Hepatocyte (in vitro differentiated cells): Measurements from ENCODE around the gene ATP13A1. TPM values are rescaled to one million over a fixed set of nuclear protein-coding genes. Genes with fewer than 3 reads are reported as not detected.

ENCODE experiments used
- DNase-seq: peaks from one replicate; pipeline ENCODE4 v3.0.0-alpha.2; 2016; ENCODE audit warnings: low spot score
- H2AFZ ChIP-seq: fragments of 200-600 bp; sonication (generic); 2 replicates; pipeline ENCODE4 v1.6.0; 2016; ENCODE audit warnings: antibody characterized with exemption, mild to moderate bottlenecking
- H3K27ac ChIP-seq: fragments of 200-600 bp; sonication (generic); 2 replicates; pipeline ENCODE4 v1.5.1; 2016; ENCODE audit warnings: mild to moderate bottlenecking
- H3K27me3 ChIP-seq: fragments of 200-600 bp; sonication (generic); 2 replicates; pipeline ENCODE4 v1.6.1; 2016
- H3K36me3 ChIP-seq: fragments of 200-600 bp; sonication (generic); replicated peaks from 2 replicates; pipeline ENCODE4 v1.5.1; 2016; ENCODE audit warnings: low read depth; ENCODE audit not compliant: insufficient read depth
- H3K4me1 ChIP-seq: fragments of 200-600 bp; sonication (generic); 2 replicates; pipeline ENCODE4 v1.5.1; 2016; ENCODE audit warnings: mild to moderate bottlenecking, moderate library complexity; ENCODE audit not compliant: insufficient read depth
- H3K4me2 ChIP-seq: fragments of 200-600 bp; sonication (generic); 2 replicates; pipeline ENCODE4 v1.6.0; 2016
- H3K4me3 ChIP-seq: fragments of 200-600 bp; sonication (generic); 2 replicates; pipeline ENCODE4 v1.5.1; 2016; ENCODE audit warnings: mild to moderate bottlenecking
- H3K79me2 ChIP-seq: fragments of 200-600 bp; sonication (generic); 2 replicates; pipeline ENCODE4 v1.6.0; 2017; ENCODE audit warnings: mild to moderate bottlenecking
- H3K9me2 ChIP-seq: fragments of 200-600 bp; sonication (generic); replicated peaks from 2 replicates; pipeline ENCODE4 v1.6.0; 2017; ENCODE audit warnings: mild to moderate bottlenecking; ENCODE audit not compliant: insufficient read depth
- H3K9me3 ChIP-seq: fragments of 200-600 bp; sonication (generic); 2 replicates; pipeline ENCODE4 v1.5.1; 2016; ENCODE audit warnings: low read depth, mild to moderate bottlenecking
- H4K20me1 ChIP-seq: fragments of 200-600 bp; sonication (generic); 2 replicates; pipeline ENCODE4 v1.6.0; 2016; ENCODE audit warnings: mild to moderate bottlenecking; ENCODE audit not compliant: insufficient read depth, poor library complexity, severe bottlenecking
- EZH2 ChIP-seq: fragments of 200-600 bp; sonication (generic); IDR thresholded peaks from 2 replicates; pipeline ENCODE4 v1.6.1; 2016; ENCODE audit warnings: antibody characterized with exemption, mild to moderate bottlenecking, borderline replicate concordance
- EZH2phosphoT487 ChIP-seq: fragments of 200-600 bp; sonication (generic); IDR thresholded peaks from one replicate; pipeline ENCODE4 v1.6.1; 2018; ENCODE audit warnings: antibody characterized with exemption, mild to moderate bottlenecking, low read depth, moderate library complexity; ENCODE audit not compliant: unreplicated experiment, severe bottlenecking
- WGBS: methylation state at CpG from one replicate; pipeline ENCODE4 v1.1.6; 2016; ENCODE audit warnings: low lambda C conversion rate; ENCODE audit errors: missing lambda C conversion rate; 5-methylcytosine and 5-hydroxymethylcytosine counted together
- polyA plus RNA-seq: library from polyadenylated mRNA; unstranded; fragments of >200 nt; fragmentation: Nextera tagmentation; extraction: Ambion mirVana; gene quantifications from 2 replicates; pipeline ENCODE4 v1.2.1, GENCODE V29; 2016
- total RNA-seq: library from RNA; depleted of rRNA; stranded (reverse); fragments of >200 nt; gene quantifications from 2 replicates; pipeline ENCODE4 v1.2.3, GENCODE V29; 2014
- TF ChIP-seq, protein P1 (sequence below): fragments of 200-600 bp; sonication (generic); IDR thresholded peaks from 2 replicates; pipeline ENCODE4 v1.5.1; 2016; ENCODE audit warnings: antibody characterized with exemption, mild to moderate bottlenecking; ENCODE audit not compliant: poor library complexity

Gene ATP13A1
- total and polyA plus RNA-seq, 2 experiments from 2014 or later = 97.5 to 113 TPM

DNA sequence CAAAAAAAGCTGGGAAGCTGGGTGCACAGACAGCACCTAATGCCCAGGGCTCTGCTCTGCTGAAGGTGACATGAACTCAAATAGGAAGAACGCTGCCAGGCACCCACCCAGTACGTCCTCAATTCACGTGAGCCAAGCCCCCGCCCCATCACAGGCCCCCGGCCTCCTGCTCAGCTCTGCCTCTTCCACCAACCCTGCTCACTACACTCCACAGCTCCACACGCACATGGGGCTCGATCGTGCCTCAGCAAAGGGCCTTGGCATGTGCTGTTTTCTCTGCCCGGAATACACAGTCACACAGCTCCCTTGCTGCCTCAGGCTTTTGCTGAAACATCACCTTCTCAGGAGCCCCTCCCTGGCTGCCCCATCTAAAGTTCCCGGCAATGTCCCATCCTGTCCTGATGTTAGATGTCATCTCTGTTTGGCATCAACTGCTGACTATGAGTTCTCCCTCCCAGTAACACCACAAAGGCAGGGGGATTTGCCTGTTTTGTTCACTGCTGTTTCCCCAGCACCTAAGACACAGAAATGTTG lies 2.3 kb downstream of the ATP13A1 start:
- H3K4me3 ChIP-seq = no peak overlapping the region
- WGBS = 93% methylated on average over 10 of the region's 10 CpGs
- H4K20me1 ChIP-seq = peaks cover 17% of the 10 kb centered on the region
- peaks cover 11% of the 10 kb centered on the region for H3K4me1 ChIP-seq
- H3K27me3 ChIP-seq = no peaks in the 10 kb centered on the region
- H2AFZ ChIP-seq = no peak overlapping the region
- no peak for DNase-seq
- TF ChIP-seq EZH2 (no peak), EZH2phosphoT487 (no peak)
- TF ChIP-seq, protein P1, sequence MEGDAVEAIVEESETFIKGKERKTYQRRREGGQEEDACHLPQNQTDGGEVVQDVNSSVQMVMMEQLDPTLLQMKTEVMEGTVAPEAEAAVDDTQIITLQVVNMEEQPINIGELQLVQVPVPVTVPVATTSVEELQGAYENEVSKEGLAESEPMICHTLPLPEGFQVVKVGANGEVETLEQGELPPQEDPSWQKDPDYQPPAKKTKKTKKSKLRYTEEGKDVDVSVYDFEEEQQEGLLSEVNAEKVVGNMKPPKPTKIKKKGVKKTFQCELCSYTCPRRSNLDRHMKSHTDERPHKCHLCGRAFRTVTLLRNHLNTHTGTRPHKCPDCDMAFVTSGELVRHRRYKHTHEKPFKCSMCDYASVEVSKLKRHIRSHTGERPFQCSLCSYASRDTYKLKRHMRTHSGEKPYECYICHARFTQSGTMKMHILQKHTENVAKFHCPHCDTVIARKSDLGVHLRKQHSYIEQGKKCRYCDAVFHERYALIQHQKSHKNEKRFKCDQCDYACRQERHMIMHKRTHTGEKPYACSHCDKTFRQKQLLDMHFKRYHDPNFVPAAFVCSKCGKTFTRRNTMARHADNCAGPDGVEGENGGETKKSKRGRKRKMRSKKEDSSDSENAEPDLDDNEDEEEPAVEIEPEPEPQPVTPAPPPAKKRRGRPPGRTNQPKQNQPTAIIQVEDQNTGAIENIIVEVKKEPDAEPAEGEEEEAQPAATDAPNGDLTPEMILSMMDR = no peak
- no peaks in the 10 kb centered on the region for H3K9me2 ChIP-seq
- no peaks in the 10 kb centered on the region for H3K9me3 ChIP-seq
- no peak overlapping the region for H3K27ac ChIP-seq
- peak overlapping the region; percentile 95 for H3K4me2 ChIP-seq
- H3K79me2 ChIP-seq = peaks cover 37% of the 10 kb centered on the region
- H3K36me3 ChIP-seq = no peaks in the 10 kb centered on the region

DNA sequence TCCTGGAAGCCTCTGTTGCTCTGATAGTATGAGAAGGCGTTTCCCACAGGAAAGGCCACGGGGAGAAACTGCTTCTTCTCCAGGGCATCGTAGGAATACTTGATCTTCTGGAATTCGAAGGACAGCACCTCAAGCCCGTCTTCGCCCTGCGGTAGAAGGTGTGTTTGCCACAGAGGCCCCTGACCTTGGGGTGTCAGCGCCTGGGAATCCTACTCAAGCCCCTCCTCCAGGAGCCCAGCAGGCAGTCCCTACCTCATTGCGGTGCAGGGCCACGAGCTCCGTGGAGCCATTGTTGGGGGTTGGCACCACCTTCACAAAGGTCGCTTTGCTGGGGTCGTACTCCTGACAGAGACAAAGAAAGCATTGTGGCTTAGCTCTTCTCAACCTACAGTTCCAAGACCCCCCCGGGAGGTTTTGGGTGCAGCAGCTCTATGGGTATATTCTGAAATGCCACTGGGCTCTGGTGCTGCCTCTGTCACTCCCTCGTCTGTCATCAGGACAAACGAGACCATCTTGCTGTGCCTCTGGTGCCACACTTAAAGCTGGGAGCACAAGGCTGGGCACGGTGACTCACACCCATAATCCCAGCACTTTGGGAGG lies 3.7 kb downstream of the ATP13A1 start:
- Histone ChIP-seq H3K79me2 (peaks cover 37% of the 10 kb centered on the region), H3K4me2 (no peak overlapping the region), H3K4me1 (peaks cover 11% of the 10 kb centered on the region), H3K27me3 (no peaks in the 10 kb centered on the region), H3K36me3 (no peaks in the 10 kb centered on the region), H3K9me3 (no peaks in the 10 kb centered on the region), H3K4me3 (no peak overlapping the region), H3K27ac (no peak overlapping the region), H4K20me1 (peaks cover 17% of the 10 kb centered on the region), H3K9me2 (no peaks in the 10 kb centered on the region), H2AFZ (no peak overlapping the region)
- DNase-seq = no peak
- TF ChIP-seq EZH2phosphoT487 (no peak), EZH2 (no peak)
- TF ChIP-seq, protein P1 = no peak
- WGBS = 95% methylated on average over 17 of the region's 17 CpGs

DNA sequence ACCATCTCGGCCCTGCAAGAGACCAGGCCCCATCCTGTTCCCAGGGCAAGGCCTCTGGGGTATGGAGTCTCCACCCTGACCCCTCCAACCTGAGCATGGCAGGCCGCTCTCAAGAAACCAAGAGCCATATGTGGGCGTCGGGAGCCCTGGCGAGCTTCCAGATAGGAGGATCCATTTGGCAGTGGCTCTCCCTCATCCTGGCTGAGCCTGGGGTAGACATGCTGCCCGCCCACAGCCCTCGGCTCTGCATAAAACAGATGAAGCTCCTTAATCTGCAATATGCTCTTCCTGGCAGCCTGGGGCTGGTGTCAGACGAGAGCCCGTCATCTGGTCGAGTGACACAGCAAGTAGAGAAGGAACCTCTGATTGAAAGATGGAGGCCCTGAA lies 6.1 kb downstream of the ATP13A1 start:
- Histone ChIP-seq H3K9me3 (no peaks in the 10 kb centered on the region), H3K4me3 (no peak overlapping the region), H4K20me1 (peaks cover 11% of the 10 kb centered on the region), H3K27ac (no peak overlapping the region), H3K9me2 (no peaks in the 10 kb centered on the region), H3K4me1 (peaks cover 6% of the 10 kb centered on the region), H3K4me2 (no peak overlapping the region), H3K36me3 (no peaks in the 10 kb centered on the region), H3K79me2 (peaks cover 28% of the 10 kb centered on the region), H3K27me3 (no peaks in the 10 kb centered on the region), H2AFZ (no peak overlapping the region)
- WGBS = 91% methylated on average over 10 of the region's 10 CpGs
- TF ChIP-seq EZH2phosphoT487 (no peak), EZH2 (no peak)
- TF ChIP-seq, protein P1 = no peak
- no peak for DNase-seq
